Common myeloid progenitor, CD34-positive (primary cell): ENCODE measurements around the gene ADAMTSL1.

Experiments used
- CTCF ChIA-PET: fragments of 350-600 bp; sonication (Branson Sonifier 250); formaldehyde crosslinking; loops from one replicate; lab custom pipeline; 2021; ENCODE audit warnings: antibody characterized with exemption; lab: Charles Lee
- POLR2A ChIA-PET: fragments of 350-600 bp; sonication (Branson Sonifier 250); formaldehyde crosslinking; loops from one replicate; lab custom pipeline; 2021; ENCODE audit warnings: antibody characterized with exemption; lab: Charles Lee
- DNase-seq, 3 donors: peaks; one replicate each; pipeline versions ENCODE4 v3.0.0 to v3.0.0-alpha.2; 2013
- H3K27ac ChIP-seq, 2 experiments: 1 replicate in 1 of 2; 2 replicates in 1 of 2; pipeline ENCODE4 v1.7.0; 2013; ENCODE audit warnings: inconsistent platforms in 2 of 2, low read length in 2 of 2, mild to moderate bottlenecking in 2 of 2, low read depth in 1 of 2, moderate library complexity in 1 of 2; ENCODE audit not compliant: severe bottlenecking in 2 of 2, insufficient read depth in 1 of 2, poor library complexity in 1 of 2
- H3K27me3 ChIP-seq, 5 experiments: replicated peaks in 2 of 5; 1 replicate in 3 of 5; 2 replicates in 2 of 5; pipeline versions ENCODE4 v1.6.1 to v1.7.0; 2013; ENCODE audit warnings: low read length in 4 of 5, mild to moderate bottlenecking in 2 of 5, moderate library complexity in 2 of 5, inconsistent platforms in 1 of 5; ENCODE audit not compliant: insufficient read depth in 5 of 5, control insufficient read depth in 4 of 5
- H3K36me3 ChIP-seq, 4 experiments: 1 replicate in 2 of 4; 2 replicates in 2 of 4; pipeline versions ENCODE4 v1.6.1 to v1.7.0; 2013; ENCODE audit warnings: low read length in 3 of 4, control low read depth in 1 of 4, mild to moderate bottlenecking in 1 of 4; ENCODE audit not compliant: control insufficient read depth in 4 of 4, insufficient read depth in 4 of 4
- H3K4me1 ChIP-seq, 4 experiments: 1 replicate in 3 of 4; 2 replicates in 1 of 4; pipeline versions ENCODE4 v1.6.1 to v1.7.1; 2013; ENCODE audit warnings: low read length in 3 of 4, mild to moderate bottlenecking in 3 of 4, control low read depth in 1 of 4, inconsistent platforms in 1 of 4, moderate library complexity in 1 of 4; ENCODE audit not compliant: control insufficient read depth in 4 of 4, insufficient read depth in 4 of 4; ENCODE audit errors: control extremely low read depth in 1 of 4
- H3K4me3 ChIP-seq, 7 experiments: 1 replicate in 4 of 7; 2 replicates in 3 of 7; pipeline versions ENCODE4 v1.5.1 to v1.7.0; 2013; ENCODE audit warnings: mild to moderate bottlenecking in 7 of 7, low read length in 6 of 7, moderate library complexity in 6 of 7, inconsistent platforms in 2 of 7, low read depth in 2 of 7, control low read depth in 1 of 7; ENCODE audit not compliant: insufficient read depth in 4 of 7, control insufficient read depth in 1 of 7; ENCODE audit errors: extremely low read depth in 1 of 7
- H3K9me3 ChIP-seq, 5 experiments: 1 replicate in 4 of 5; 2 replicates in 1 of 5; pipeline versions ENCODE4 v1.6.1 to v1.7.1; 2013; ENCODE audit warnings: low read length in 4 of 5, mild to moderate bottlenecking in 2 of 5, inconsistent platforms in 1 of 5, low read depth in 1 of 5, moderate library complexity in 1 of 5; ENCODE audit not compliant: control insufficient read depth in 4 of 5, insufficient read depth in 2 of 5; ENCODE audit errors: control extremely low read depth in 1 of 5
- WGBS: methylation state at CpG from one replicate; pipeline ENCODE4 v1.1.5; 2013; ENCODE audit not compliant: insufficient coverage; 5-methylcytosine and 5-hydroxymethylcytosine counted together

The ADAMTSL1 gene

DNA sequence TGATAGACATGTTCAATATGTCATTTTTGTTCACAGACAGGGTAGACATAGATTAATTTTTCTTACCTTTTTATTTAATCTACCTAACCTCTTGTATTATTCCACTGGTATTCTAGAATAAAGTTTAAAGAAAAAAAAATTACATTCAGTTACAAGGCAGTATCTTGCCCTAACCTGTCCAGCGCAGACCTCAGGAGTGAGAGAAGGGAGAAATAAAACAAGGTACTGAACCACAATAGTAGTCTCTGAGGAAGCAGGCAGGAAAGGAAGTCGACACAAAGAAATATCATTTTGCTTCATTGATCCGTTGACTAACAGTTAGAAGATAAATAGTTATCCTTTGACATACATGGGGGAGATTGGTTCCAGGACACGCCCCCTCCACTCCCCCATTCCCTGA, 12.5 kb upstream of the ADAMTSL1 start:
- Histone ChIP-seq H3K9me3 (no peaks in the 10 kb centered on the region), H3K36me3 (no peaks in the 10 kb centered on the region), H3K27me3 (peaks cover 0 to 2% (median 0%) of the 10 kb centered on the region in 5 experiments), H3K27ac (no peak overlapping the region), H3K4me1 (no peaks in the 10 kb centered on the region), H3K4me3 (no peak overlapping the region)
- 93% methylated on average over 3 of the region's 4 CpGs for WGBS
- ChIA-PET POLR2A (no interaction called here), CTCF (no interaction called here)
- no peak for DNase-seq

DNA sequence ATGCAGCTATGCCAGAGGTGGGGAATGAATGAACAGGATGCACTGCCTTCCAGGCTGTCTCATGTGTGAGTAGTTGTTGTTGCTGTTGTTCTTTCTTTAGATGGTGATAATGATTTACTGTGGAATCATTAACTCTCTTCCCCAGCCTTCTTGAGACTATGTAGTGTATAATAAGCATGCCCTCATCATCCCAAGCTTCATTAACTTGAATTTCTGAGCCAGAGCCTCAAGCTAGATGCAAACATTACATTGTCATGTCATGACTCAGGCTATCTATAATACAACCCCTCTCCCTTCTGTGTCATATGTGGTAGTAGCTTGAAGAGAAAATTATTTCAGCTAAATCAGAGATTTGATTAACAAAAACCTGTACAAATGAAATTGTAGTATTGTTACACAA, 10.0 kb upstream of the ADAMTSL1 start:
- H3K27ac ChIP-seq = no peak overlapping the region
- ChIA-PET CTCF (interaction anchor here (0.6 kb wide), 1 partner anchor 11 kb away, joined by 3 read pairs; no protein-coding TSS in a partner anchor), POLR2A (no interaction called here)
- no peaks in the 10 kb centered on the region for H3K9me3 ChIP-seq
- H3K27me3 ChIP-seq = peaks cover 0 to 2% (median 0%) of the 10 kb centered on the region in 5 experiments
- H3K4me3 ChIP-seq = no peak overlapping the region
- no peak for DNase-seq
- no peaks in the 10 kb centered on the region for H3K4me1 ChIP-seq
- H3K36me3 ChIP-seq = no peaks in the 10 kb centered on the region

DNA sequence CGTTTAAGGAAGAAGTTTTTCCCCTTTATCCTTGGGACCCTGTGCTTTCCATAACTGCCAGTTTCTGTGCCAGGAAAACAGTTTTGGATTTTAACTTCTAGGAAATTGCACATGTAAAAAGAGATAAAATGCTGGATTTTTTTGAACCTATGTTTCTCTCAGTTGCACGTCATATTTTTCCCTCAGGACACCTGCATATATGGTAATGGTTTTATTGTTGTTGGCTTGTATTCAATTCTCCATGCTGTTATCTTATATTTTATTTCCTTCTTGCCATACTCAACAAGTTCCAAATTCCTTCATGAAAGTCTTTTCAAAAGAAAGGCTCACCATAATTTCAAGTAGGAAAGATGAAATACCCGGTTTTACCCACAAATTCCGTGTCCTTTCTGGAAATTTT, 7.9 kb upstream of the ADAMTSL1 start:
- 100% methylated on average over 1 of the region's 4 CpGs for WGBS
- no peak overlapping the region for H3K4me3 ChIP-seq
- ChIA-PET CTCF (no interaction called here), POLR2A (no interaction called here)
- DNase-seq = no peak
- H3K27ac ChIP-seq = no peak overlapping the region
- peaks cover 0 to 8% (median 2%) of the 10 kb centered on the region in 5 experiments for H3K27me3 ChIP-seq
- H3K36me3 ChIP-seq = no peaks in the 10 kb centered on the region
- H3K4me1 ChIP-seq = no peaks in the 10 kb centered on the region
- H3K9me3 ChIP-seq = peaks cover 0 to 5% (median 0%) of the 10 kb centered on the region in 5 experiments

DNA sequence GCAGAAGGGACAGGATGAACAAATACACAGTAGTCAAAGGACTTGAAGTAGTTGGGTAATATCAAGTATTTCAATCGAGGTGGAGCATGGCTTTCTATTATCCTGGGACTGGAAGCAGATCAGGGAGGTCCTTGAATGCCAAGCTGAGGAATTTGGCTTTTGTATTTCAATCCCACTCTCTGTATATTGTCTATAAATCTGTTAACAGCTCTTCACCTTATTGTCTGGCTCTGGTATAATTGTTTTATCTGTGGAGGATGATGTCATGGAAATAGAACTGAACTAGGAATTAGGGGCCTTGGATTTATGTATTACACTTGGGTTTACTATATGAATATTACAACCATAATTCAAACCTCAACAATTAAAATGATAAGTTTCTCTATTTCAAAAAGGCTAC, 6.3 kb upstream of the ADAMTSL1 start:
- CTCF ChIA-PET = no interaction called here
- no CpG with 5 or more reads among the region's 1 CpG for WGBS
- DNase-seq = no peak

DNA sequence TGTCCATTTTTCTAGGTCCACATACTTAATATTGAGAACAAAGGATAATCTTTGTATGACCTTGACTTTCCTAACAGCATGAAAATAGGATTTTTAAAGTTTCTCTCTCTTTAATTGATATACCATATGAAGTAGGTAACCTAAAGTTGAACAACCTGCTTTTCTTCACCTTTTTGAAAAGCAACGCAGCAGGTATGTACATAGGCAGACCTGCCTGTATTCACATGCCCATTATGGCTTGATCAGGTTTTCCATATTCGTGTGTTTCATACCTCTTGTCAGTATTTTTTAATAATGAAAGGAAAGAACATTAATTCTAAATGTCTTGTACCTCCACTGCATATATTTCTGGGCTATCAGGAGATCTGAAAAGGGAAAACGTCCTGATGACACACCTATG, 1.5 kb upstream of the ADAMTSL1 start:
- no peaks in the 10 kb centered on the region for H3K36me3 ChIP-seq
- POLR2A ChIA-PET = no interaction called here
- no peak overlapping the region for H3K27ac ChIP-seq
- no peak for DNase-seq
- H3K4me1 ChIP-seq = peaks cover 0 to 2% (median under 1%) of the 10 kb centered on the region in 4 experiments
- H3K4me3 ChIP-seq = no peak overlapping the region
- no CpG with 5 or more reads among the region's 3 CpGs for WGBS
- H3K9me3 ChIP-seq = peaks cover 0 to 5% (median 0%) of the 10 kb centered on the region in 5 experiments
- CTCF ChIA-PET = no interaction called here
- peaks cover 2 to 42% (median 12%) of the 10 kb centered on the region in 5 experiments for H3K27me3 ChIP-seq

More for the DNA sequence above, 6.3 kb upstream of the ADAMTSL1 start:
- no peak overlapping the region for H3K27ac ChIP-seq
- peaks cover 0 to 5% (median 0%) of the 10 kb centered on the region in 5 experiments for H3K9me3 ChIP-seq
- POLR2A ChIA-PET = no interaction called here
- no peaks in the 10 kb centered on the region for H3K4me1 ChIP-seq
- peaks cover 0 to 13% (median 2%) of the 10 kb centered on the region in 5 experiments for H3K27me3 ChIP-seq
- H3K36me3 ChIP-seq = no peaks in the 10 kb centered on the region
- H3K4me3 ChIP-seq = no peak overlapping the region

DNA sequence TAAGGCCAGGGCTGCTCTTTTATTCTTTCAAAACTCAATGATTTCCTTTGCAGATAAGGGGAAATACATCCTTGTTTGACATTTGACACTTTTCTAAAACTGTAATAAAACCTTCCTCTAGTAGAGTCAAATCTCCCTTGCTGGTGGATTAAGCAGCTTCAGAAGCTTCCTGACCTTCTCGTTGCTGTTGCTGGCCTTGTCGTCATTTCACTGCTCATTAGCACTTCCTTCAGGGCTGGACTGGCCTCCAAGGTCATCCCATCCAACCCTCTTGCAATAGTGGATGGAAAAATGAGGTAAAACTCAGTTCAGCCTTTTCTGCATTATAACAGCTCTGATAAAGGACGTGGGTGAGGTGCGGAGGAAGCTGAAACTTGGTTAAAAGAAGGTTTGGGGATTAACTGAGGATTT, 1.1 kb upstream of the ADAMTSL1 start:
- no peak overlapping the region for H3K27ac ChIP-seq
- H3K4me1 ChIP-seq = peaks cover 0 to 2% (median under 1%) of the 10 kb centered on the region in 4 experiments
- peaks cover 2 to 43% (median 12%) of the 10 kb centered on the region in 5 experiments for H3K27me3 ChIP-seq
- DNase-seq = no peak
- CTCF ChIA-PET = no interaction called here
- no peak overlapping the region for H3K4me3 ChIP-seq
- POLR2A ChIA-PET = no interaction called here
- WGBS = 86% methylated on average over 2 of the region's 4 CpGs
- H3K36me3 ChIP-seq = no peaks in the 10 kb centered on the region
- peaks cover 0 to 5% (median 0%) of the 10 kb centered on the region in 5 experiments for H3K9me3 ChIP-seq

DNA sequence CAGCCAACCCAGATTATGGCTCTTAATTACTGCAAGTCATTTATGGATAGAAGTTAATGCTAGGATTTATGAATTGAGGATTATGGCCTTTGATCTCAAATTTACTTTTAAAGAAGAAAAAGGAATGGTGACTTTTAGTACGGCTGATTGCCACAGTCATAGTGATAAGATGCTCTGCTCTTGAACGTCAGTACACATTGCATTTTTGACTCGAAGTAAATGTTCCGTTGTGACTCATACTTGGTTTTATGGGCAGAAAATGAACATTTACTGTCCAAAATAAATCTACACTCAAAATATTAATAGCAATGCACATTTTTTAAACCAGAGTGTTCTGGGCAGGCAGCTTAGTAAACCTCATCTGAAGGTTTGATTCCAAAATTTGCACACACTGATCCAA, 830 bp downstream of the ADAMTSL1 start:
- no peak for DNase-seq

More for the DNA sequence above, 830 bp downstream of the ADAMTSL1 start:
- H3K4me1 ChIP-seq = peaks cover 0 to 2% (median under 1%) of the 10 kb centered on the region in 4 experiments
- H3K27ac ChIP-seq = no peak overlapping the region
- no peaks in the 10 kb centered on the region for H3K36me3 ChIP-seq
- no peak overlapping the region for H3K4me3 ChIP-seq
- peaks cover 2 to 44% (median 12%) of the 10 kb centered on the region in 5 experiments for H3K27me3 ChIP-seq
- ChIA-PET POLR2A (no interaction called here), CTCF (interaction anchor here (0.6 kb wide), 1 partner anchor 33 kb away, joined by 3 read pairs; no protein-coding TSS in a partner anchor)
- 90% methylated on average over 3 of the region's 4 CpGs for WGBS
- no peaks in the 10 kb centered on the region for H3K9me3 ChIP-seq
